Measurements from ENCODE around the gene EBF3. TPM values are rescaled to one million over a fixed set of nuclear protein-coding genes. Genes with fewer than 3 reads are reported as not detected.

Gene EBF3
- total RNA-seq, 4 donors from 2014 or later, result 5.5 to 10.4 (median 8.2) TPM

GRCh38 chr10:129887986-129888783 is 75.9 kb downstream of the EBF3 start:
- Histone ChIP-seq H3K27me3 (no peaks in the 10 kb centered on the region), H3K4me3 (no peak overlapping the region), H3K27ac (no peak overlapping the region), H3K9me3 (no peaks in the 10 kb centered on the region), H3K36me3 (no peaks in the 10 kb centered on the region), H3K4me1 (peaks cover 12 to 14% of the 10 kb centered on the region in 2 donors)
- TF ChIP-seq POLR2A (IDR thresholded peaks at IDR 0.05) (no peak), CTCF (IDR thresholded peaks at IDR 0.05 in 4 of 5, conservative IDR thresholded peaks at IDR 0.05 in 1 of 5) (no peak)
- ATAC-seq (no peak), DNase-seq (no peak)
- intact Hi-C loops (cut with DNase I; ENCODE audit: low total_unique reads) (loop anchor here (10.0 kb wide), 2 partner anchors 217 to 853 kb away; no protein-coding TSS in a partner anchor), in situ Hi-C loops (cut with MboI; ENCODE audit: low sequenced_read_pairs in 4 of 4) (no loop called here)

- in situ Hi-C loops (cut with MboI; ENCODE audit: low sequenced_read_pairs in 4 of 4), result no loop called here
- no peaks in the 10 kb centered on the region for H3K36me3 ChIP-seq
- no peak overlapping the region for H3K27ac ChIP-seq
- TF ChIP-seq POLR2A (IDR thresholded peaks at IDR 0.05) (no peak), CTCF (IDR thresholded peaks at IDR 0.05 in 4 of 5, conservative IDR thresholded peaks at IDR 0.05 in 1 of 5) (no peak)
- no peaks in the 10 kb centered on the region for H3K27me3 ChIP-seq
- H3K9me3 ChIP-seq, result no peaks in the 10 kb centered on the region
- no peak for ATAC-seq
- DNase-seq, result no peak
- H3K4me3 ChIP-seq, result no peak overlapping the region
- intact Hi-C loops (cut with DNase I; ENCODE audit: low total_unique reads), result loop anchor here (10.0 kb wide), 2 partner anchors 217 to 853 kb away; no protein-coding TSS in a partner anchor
- peaks cover 10 to 12% of the 10 kb centered on the region in 2 donors for H3K4me1 ChIP-seq
Measured at GRCh38 chr10:129887381-129887905, 76.6 kb downstream of the EBF3 start.

GRCh38 chr10:129886263-129886662 is 77.8 kb downstream of the EBF3 start:
- Histone ChIP-seq H3K4me1 (peaks cover 3 to 6% of the 10 kb centered on the region in 2 donors), H3K27ac (no peak overlapping the region), H3K27me3 (no peaks in the 10 kb centered on the region), H3K36me3 (no peaks in the 10 kb centered on the region), H3K9me3 (no peaks in the 10 kb centered on the region), H3K4me3 (no peak overlapping the region)
- in situ Hi-C loops (cut with MboI; ENCODE audit: low sequenced_read_pairs in 4 of 4), result no loop called here
- intact Hi-C loops (cut with DNase I; ENCODE audit: low total_unique reads), result loop anchor here (10.0 kb wide), 2 partner anchors 219 to 851 kb away; no protein-coding TSS in a partner anchor
- DNase-seq (no peak), ATAC-seq (no peak)
- TF ChIP-seq CTCF (IDR thresholded peaks at IDR 0.05 in 4 of 5, conservative IDR thresholded peaks at IDR 0.05 in 1 of 5), result no peak
- no peak for TF ChIP-seq POLR2A (IDR thresholded peaks at IDR 0.05)

GRCh38 chr10:129885526-129885925 is 78.5 kb downstream of the EBF3 start:
- ATAC-seq, result no peak
- no peaks in the 10 kb centered on the region for H3K27me3 ChIP-seq
- no peak overlapping the region for H3K4me3 ChIP-seq
- no peak for TF ChIP-seq CTCF (IDR thresholded peaks at IDR 0.05 in 4 of 5, conservative IDR thresholded peaks at IDR 0.05 in 1 of 5)
- TF ChIP-seq POLR2A (IDR thresholded peaks at IDR 0.05), result no peak
- in situ Hi-C loops (cut with MboI; ENCODE audit: low sequenced_read_pairs in 4 of 4) (no loop called here), intact Hi-C loops (cut with DNase I; ENCODE audit: low total_unique reads) (loop anchor here (10.0 kb wide), 2 partner anchors 219 to 851 kb away; no protein-coding TSS in a partner anchor)
- H3K4me1 ChIP-seq, result peaks cover 0 to 6% of the 10 kb centered on the region in 2 donors
- H3K36me3 ChIP-seq, result no peaks in the 10 kb centered on the region
- H3K9me3 ChIP-seq, result no peaks in the 10 kb centered on the region
- no peak overlapping the region for H3K27ac ChIP-seq
- DNase-seq, result no peak

Data from gastrocnemius medialis (tissue), 4 donors.